ENCODE results near the gene GRM2.

The GRM2 gene

DNA sequence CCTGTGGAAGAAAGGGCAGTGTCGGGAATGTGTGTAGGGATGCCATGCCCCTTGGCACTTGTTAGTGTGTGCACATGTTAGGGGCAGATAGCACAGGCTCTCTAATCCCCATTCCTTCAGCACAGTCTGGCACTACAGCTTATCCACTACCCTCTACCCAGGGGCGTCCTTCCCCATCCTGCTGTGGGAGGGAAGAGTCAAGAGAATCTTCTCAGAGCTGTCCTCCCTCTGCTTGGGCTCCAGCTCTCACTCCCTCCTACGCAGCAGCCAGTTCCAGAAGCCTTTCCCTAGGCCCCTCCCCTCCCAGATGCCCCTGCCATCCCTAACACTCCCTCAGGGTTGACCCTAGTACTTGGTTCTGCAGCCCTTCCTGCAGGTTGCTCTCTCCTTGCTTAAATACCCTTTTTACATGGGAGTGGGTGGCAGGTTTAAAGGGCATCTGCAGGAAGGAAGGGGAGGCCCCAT lies 815 bp upstream of the GRM2 start:
- no peak for DNase-seq

DNA sequence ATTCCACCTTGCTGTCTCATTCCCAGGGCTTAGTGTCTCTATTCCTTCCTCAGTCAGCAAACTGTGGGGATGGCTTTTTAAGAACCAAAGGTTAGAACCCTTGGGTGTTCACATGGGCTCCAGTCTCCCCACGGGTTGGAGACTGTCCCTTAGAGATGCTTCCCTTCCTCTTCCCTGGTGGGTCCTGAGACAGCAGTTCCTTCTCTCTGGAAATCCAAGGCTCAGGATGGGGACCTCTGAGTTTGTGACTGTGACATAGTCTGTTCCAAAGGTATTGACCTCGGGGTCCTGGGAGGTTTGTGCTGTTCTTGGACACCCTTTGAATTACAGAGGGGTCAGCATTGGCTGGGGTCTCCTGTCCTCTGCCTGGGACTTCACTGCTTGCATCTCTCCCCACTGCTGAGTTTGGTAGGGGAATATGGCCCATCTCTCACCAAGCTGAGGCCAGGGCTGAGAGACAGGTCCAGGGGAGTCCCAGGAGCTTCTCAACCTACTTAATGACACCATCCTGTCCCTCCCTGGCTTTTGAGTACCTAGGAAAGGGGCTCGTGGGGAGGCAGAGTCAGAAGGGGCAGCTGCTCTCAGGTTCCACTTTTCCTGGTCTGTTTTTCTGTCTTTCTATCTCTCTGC lies 1.5 kb downstream of the GRM2 start:
- no peak for DNase-seq

DNA sequence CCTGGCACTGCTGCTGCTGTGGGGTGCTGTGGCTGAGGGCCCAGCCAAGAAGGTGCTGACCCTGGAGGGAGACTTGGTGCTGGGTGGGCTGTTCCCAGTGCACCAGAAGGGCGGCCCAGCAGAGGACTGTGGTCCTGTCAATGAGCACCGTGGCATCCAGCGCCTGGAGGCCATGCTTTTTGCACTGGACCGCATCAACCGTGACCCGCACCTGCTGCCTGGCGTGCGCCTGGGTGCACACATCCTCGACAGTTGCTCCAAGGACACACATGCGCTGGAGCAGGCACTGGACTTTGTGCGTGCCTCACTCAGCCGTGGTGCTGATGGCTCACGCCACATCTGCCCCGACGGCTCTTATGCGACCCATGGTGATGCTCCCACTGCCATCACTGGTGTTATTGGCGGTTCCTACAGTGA lies 2.1 kb downstream of the GRM2 start:
- DNase-seq, result no peak

DNA sequence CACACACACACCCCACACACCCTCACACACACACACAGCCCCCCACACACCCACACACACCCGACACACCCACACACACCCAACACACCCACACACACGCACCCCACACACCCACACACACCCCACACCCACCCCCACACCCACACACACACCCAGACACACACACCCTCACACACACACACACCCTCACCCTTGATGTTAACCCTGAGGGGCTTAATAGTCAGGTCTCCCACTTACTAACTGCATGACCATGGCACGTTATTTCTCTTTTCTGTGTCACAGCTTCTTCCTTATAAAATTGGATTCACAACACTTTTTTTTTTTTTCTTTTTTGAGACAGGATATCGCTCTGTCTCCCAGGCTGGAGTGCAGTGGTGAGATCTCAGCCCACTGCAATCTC lies 2.8 kb downstream of the GRM2 start:
- no peak for DNase-seq

DNA sequence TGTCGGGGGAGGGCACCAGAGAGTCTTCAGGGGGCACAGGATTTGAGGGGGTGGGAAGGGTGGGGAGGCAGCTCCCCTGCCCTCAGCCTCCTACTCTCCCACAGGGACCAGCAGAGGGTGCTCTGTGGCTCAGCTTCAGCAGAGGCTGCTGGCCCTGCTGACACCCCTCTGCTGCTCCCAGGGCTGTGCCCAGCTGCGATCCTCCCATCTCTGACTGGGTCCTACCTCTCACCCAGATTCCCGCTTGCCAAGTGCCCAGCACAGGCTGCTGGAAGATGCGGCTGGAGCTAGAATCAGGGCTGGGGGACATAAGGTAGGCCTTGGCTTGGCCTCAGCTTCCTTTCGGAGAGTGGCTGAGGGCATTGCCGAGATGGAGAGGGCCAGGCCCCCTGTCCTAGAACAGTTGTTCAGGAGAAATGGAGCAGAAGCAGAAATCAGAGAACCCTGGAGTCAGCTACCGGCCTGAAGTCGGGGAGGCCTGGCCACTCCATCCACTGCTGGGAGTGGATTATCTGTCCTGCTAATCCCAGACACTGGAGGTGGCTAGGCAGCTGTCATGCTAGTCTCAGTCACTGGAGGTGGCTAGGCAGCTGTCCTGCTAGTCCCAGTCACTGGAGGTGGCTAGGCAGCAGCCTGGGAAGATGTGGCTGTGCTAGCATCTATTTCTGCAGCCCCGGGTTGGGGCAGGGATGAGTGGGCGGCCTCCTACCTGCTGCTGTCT lies 3.9 kb downstream of the GRM2 start:
- peak; percentile 54 for DNase-seq

DNA sequence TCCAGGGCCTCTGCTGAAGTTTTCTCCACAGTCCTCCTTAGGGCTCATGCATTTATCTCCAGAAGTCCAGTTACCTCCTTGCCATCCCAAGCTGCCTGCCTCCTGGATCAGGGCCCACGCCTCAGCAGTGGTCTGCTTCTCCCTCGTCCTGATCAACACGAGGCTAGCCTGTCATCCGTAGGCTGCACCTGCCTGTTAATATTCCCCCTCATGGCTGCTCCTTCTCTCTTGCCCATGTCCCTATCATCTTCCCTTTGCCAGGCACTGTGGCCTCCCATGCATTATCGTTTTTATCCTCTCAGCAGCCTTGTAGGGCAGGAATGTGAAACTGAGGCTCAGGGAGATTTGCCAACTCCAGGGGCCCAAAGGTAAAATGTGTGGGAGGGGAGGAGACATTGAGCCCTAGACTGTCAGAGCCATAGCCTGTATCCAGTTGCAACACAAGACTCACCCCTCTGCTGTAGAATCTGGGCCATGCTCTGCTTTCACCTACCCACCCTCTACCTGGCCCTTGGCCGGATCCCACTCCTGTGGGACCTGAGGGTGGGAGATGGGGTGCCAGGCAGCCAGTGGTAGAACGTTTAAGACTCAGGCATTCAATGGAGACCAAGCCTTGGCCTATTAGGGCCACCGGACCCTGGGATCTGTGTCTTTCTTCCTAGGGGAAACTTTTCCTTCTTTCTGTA lies 4.6 kb downstream of the GRM2 start:
- no peak for DNase-seq

DNA sequence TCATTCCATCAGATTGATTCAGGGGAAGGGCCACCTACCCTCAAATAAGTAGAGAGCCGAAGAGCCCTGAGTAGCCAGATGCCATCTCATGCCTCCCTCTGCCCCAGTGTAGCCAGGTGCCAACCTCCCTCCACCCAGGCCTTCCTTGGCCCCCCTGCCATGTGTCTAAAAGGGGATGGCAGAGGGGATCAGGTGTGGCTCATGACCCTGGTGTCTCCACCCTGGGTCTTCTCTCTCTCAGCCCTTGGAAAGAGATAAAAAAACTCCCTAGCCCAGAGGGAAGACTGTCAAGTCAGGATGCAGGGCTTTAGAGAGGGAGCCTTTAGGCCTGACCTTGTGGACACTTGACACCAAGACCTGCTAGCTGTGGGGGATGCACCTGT lies 5.2 kb downstream of the GRM2 start:
- no peak for DNase-seq

DNA sequence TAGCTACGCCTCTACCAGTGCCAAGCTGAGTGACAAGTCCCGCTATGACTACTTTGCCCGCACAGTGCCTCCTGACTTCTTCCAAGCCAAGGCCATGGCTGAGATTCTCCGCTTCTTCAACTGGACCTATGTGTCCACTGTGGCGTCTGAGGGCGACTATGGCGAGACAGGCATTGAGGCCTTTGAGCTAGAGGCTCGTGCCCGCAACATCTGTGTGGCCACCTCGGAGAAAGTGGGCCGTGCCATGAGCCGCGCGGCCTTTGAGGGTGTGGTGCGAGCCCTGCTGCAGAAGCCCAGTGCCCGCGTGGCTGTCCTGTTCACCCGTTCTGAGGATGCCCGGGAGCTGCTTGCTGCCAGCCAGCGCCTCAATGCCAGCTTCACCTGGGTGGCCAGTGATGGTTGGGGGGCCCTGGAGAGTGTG lies 5.7 kb downstream of the GRM2 start:
- peak; percentile 48 for DNase-seq

DNA sequence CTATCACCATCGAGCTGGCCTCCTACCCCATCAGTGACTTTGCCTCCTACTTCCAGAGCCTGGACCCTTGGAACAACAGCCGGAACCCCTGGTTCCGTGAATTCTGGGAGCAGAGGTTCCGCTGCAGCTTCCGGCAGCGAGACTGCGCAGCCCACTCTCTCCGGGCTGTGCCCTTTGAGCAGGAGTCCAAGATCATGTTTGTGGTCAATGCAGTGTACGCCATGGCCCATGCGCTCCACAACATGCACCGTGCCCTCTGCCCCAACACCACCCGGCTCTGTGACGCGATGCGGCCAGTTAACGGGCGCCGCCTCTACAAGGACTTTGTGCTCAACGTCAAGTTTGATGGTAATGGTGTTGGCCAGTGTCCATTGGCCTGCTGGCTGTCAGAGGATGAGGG lies 6.1 kb downstream of the GRM2 start:
- DNase-seq, result peak; percentile 46

DNA sequence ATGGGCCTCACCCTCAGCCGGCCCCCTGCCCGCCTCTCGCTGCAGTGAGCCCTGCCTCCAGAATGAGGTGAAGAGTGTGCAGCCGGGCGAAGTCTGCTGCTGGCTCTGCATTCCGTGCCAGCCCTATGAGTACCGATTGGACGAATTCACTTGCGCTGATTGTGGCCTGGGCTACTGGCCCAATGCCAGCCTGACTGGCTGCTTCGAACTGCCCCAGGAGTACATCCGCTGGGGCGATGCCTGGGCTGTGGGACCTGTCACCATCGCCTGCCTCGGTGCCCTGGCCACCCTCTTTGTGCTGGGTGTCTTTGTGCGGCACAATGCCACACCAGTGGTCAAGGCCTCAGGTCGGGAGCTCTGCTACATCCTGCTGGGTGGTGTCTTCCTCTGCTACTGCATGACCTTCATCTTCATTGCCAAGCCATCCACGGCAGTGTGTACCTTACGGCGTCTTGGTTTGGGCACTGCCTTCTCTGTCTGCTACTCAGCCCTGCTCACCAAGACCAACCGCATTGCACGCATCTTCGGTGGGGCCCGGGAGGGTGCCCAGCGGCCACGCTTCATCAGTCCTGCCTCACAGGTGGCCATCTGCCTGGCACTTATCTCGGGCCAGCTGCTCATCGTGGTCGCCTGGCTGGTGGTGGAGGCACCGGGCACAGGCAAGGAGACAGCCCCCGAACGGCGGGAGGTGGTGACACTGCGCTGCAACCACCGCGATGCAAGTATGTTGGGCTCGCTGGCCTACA lies 8.5 kb downstream of the GRM2 start:
- peak; percentile 40 for DNase-seq

DNA sequence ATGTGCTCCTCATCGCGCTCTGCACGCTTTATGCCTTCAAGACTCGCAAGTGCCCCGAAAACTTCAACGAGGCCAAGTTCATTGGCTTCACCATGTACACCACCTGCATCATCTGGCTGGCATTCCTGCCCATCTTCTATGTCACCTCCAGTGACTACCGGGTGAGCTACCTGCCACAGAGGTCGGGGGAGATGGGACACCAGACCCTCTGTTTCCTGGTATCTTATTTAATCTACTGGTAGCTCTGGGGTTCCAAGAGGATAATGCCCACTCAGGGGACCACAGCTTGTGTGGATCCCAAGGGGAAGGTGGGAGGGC lies 9.1 kb downstream of the GRM2 start:
- DNase-seq, result peak; percentile 48

DNA sequence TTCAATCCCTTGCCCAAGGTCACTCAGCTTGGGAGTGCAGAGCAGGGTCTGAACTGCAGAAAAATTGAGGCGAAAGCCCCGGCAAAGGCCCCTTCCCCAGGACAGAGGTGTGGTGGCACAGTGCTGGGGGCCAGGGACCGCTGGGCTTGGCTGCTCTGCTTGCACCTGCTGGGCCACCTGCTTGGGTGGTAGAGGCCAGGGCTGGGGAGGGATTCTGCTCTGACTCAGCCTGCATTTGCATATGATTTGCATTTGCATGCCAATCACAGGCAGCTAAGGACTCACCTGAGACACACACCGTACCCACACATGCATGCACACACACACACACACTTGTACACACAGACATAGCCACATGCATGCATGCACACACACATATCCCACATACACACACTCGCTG lies 9.9 kb downstream of the GRM2 start:
- DNase-seq, result peak; percentile 38

DNA sequence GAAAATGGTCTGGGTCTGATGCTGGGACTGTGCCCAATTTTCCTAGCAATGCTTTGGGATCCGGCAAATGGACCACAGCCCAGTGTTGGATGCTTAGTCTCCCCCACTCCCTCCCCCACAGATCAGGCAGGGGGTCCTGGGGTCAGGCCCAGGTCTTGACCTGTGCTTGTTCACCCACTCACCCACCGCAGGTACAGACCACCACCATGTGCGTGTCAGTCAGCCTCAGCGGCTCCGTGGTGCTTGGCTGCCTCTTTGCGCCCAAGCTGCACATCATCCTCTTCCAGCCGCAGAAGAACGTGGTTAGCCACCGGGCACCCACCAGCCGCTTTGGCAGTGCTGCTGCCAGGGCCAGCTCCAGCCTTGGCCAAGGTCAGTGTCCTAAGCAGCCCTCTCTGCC lies 10.6 kb downstream of the GRM2 start:
- DNase-seq, result peak; percentile 49

DNA sequence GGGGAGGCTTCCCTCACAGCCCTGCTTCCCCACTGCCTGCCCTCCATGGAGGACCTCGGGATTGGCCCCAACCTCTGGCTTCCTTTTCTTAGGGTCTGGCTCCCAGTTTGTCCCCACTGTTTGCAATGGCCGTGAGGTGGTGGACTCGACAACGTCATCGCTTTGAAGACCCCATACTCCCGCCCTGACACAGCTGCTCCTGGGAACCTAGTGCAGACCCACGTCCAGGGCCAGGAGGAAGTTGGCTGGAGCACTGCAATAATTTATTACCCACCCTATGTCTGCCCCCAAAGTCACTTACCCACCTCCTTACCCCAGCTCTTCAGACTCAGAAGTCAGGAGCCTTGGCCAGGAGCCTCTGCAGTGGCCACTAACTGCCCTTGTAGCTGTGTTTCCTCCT lies 11.1 kb downstream of the GRM2 start:
- peak; percentile 51 for DNase-seq

DNA sequence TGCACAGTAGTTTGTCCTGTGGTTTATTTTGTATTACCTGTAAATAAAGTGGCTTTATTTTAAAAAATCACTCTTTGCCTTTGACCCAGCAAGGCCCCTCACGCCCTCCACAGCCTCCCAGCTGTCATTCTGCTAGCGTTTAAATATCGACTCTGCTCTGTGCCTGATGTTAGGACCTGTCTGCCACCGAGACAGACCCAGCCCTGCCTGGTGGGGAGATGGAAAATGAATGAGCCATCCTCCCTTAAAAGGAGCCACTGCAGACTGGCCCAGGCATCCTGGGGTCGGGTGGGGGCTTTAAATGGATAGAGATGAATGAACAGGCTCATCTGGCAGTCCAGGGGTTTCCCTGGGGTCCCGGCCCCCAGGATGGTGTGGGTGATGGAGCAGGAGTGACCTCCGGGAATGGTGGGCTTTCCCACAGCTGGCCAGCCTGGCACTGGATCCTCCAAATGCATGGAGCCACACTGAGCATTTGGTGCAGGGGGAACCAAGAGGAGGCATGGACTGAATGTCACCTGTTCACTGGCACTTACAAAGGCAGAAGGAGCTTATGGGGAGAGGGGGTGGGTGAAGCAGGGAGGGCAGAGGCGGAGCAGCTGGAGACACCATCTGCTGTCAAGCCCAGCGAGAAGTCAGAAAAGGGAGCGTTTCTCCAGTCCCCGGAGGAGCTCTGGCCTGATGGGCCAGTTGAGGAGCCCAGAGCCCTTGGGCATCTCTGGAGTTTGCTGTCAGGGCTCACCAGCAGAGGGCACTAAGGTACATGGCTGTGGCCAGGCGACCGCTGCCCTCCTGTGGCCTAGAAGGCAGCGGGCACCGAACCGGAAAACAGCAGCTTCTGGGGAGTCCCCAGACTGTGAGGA lies 11.9 kb downstream of the GRM2 start:
- peak; percentile 77 for DNase-seq

DNA sequence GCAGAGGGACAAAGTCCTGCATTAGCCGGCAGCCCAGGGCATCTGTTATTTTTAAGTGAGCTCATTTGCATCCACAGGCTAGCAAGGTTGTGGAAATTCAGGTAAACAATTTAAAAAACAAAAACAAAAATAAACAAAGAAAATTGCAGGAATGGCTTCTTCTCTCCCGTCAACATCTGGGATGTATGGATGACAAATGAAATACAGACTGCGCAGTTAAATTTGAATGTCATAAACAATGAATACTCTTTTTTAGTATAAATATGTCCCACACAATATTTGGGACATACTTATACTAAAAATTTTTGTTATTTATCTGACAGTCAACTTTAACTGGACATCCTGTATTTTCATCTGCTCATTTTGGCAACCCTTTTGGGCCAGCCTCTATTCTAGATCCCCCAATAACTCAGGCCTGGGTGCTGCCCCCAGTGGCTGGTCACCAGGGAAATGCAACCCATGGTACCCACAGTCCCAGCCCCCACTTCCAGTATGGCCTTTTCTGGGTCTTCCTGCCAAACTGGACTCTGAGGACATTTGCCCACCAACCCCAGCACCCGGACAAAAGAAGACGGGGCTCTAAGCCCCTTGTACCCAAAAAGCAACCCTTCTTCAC lies 12.7 kb downstream of the GRM2 start:
- DNase-seq, result peak; percentile 37

DNA sequence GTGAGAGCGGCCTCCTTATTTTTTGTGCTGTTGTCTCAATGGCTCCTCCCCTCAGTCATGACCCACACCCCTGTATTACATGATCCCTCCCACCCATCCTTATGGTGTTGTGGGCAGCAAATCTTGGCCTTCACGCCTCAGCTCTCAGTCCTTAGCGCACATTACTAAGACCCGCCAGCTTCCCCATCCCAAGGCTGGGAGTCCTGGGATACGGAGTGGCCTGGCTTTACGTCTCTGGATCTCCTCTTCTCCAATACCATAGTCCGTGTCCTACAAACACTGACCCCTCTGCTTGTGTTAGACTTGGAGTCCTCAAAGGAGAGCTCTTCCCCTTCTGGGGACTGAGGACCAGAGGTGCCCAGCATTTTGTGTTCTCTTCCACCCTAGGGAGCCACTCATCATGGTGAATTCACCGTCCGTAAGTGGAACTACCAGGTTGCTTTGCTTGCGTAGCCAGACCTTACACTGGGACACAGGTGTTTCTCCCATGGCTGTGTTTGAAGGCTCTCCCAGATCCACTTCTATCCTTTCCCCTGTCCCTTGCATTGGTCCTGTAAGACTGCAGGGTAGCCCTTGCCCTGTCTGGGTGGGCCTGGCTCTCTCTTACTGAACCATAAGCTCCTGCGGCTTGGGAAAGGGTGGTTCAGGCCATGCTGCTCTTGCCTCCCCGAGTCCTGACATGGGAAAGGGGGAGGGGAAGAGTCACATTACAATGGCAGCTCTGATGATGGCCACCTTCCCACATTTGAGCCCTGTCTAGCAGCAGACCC lies 13.6 kb downstream of the GRM2 start:
- peak; percentile 56 for DNase-seq

DNA sequence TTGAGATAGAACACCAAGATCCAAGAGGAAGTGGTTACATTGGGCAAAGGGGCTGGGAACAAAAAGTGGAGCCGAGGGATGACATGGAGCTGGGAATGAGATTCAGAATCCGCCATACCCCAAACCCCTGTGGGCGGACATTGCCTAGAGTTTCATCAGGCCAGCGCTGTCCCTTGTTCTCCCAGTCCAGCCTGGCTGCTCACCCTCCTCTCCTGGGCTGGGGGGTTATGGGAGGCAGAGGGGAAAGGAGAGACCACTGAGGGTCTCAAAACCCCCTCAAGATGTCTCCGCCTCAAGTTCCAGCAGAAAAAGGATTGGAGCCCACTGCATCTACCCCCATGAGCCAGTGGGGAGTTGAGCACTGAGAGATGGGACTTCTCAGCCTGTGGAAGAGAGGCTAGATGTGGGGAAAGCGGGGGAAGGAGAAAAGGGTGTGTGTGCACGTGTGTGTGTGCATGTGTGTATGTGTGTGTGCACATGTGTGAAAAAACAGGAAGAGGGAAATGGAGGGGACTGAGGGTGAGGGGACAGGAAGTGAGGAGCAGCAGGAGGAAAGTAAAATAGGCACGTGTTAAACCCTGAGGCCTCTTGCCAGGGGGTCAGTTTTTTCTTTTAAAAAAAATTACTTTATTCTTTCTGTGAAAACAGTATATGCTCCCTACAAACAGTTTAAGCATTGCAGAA lies 14.3 kb downstream of the GRM2 start:
- DNase-seq, result peak; percentile 55

DNA sequence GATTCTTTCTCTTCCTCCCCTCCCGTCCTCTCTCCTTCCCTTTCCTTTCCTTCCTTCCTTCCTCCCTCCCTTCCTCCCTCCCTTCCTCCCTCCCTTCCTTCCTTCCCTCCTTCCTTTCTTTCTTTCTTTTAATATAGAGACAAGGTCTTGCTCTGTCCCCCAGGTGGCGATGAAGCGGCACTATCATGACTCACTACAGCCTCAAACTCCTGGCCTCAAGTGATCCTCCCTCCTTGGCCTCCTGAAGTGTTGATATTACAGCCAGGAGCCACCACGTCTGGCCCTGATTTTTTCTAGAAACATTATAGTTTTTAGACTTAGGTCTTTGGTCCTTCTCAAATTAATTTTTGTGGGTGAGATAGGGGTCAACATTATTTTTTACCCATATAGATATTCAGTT lies 15.5 kb downstream of the GRM2 start:
- DNase-seq, result peak; percentile 52

DNA sequence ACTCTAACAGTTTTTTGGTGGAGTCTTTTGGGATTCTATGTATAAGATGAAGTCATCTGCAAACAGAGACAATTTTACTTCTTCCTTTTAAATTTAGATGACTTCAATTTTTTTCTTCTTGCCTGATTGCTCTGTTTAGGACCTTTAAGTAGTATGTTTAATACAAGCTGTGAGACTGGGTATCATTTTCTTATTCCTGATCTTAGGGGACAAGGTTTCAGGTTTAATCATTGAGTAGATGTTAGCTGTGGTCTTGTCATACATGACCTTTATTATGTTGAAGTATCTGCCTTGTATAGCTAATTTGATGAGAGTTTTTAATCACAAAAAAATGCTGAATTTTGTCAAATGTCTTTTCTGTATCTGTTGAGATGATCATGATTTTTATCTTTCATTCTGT lies 20.6 kb downstream of the GRM2 start:
- no peak for DNase-seq

All from activated CD8-positive, alpha-beta memory T cell treated with anti-CD3 and anti-CD28 coated beads for 24 hours (primary cell).